Fibroblast of villous mesenchyme (primary cell): Measurements from ENCODE around the gene MACROD2. TPM values are rescaled to one million over a fixed set of nuclear protein-coding genes. Genes with fewer than 3 reads are reported as not detected.

Source experiments
- DNase-seq: peaks from one replicate; pipeline ENCODE4 v3.0.0-alpha.2; 2010; ENCODE audit warnings: low read depth
- H3K4me3 ChIP-seq: 2 replicates; pipeline ENCODE4 v1.5.1; 2011; ENCODE audit warnings: low read depth, mild to moderate bottlenecking, low read length
- CTCF ChIP-seq: IDR thresholded peaks from 2 replicates; pipeline ENCODE4 v1.5.1; 2012; ENCODE audit warnings: low read depth, mild to moderate bottlenecking, low read length; ENCODE audit not compliant: insufficient read depth
- total RNA-seq: library from RNA; depleted of rRNA; stranded (reverse); fragments of >200 nt; gene quantifications from 2 replicates; pipeline ENCODE4 v1.2.3, GENCODE V29; 2012

The MACROD2 gene
- total RNA-seq, 1 donor = 1.7 TPM

- no peak for DNase-seq
- no peak overlapping the region for H3K4me3 ChIP-seq
- TF ChIP-seq CTCF = no peak
Observed at GRCh38 chr20:15776770-15777466, 1781.6 kb downstream of the MACROD2 start.

GRCh38 chr20:15784020-15784419, 1788.7 kb downstream of the MACROD2 start:
- TF ChIP-seq CTCF = no peak
- H3K4me3 ChIP-seq = no peak overlapping the region
- DNase-seq = no peak

GRCh38 chr20:15789079-15789478, 1793.8 kb downstream of the MACROD2 start:
- H3K4me3 ChIP-seq = no peak overlapping the region
- TF ChIP-seq CTCF = no peak
- DNase-seq = no peak

DNA sequence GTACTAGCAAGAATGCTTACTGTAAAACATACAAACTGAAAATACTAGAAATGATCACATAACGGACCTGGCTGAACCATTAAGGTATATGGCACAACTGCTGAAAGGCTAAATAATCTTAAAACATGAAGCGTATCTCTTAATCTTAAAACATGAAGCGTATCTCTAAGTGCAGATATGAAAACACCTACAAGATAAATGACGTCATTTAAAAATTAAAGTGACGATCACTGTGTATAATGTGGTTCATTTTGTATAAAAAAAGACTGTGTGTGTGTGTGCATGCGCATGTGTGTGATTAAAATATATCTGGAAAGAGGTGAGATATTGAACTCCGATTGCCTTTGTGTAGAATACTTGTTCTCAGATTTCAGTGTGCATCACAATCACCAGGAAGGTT, 1797.5 kb downstream of the MACROD2 start:
- H3K4me3 ChIP-seq = no peak overlapping the region
- no peak for TF ChIP-seq CTCF
- no peak for DNase-seq

GRCh38 chr20:15794409-15794808, 1799.1 kb downstream of the MACROD2 start:
- no peak overlapping the region for H3K4me3 ChIP-seq
- DNase-seq = no peak
- TF ChIP-seq CTCF = no peak

GRCh38 chr20:15795305-15796019, 1800.1 kb downstream of the MACROD2 start:
- TF ChIP-seq CTCF = no peak
- H3K4me3 ChIP-seq = no peak overlapping the region
- DNase-seq = no peak
